Measurements from ENCODE around the gene ANXA10. TPM values are rescaled to one million over a fixed set of nuclear protein-coding genes. Genes with fewer than 3 reads are reported as not detected.
A peak's percentile ranks its signal among the peaks of the same experiment; 100 is the strongest.

Gene ANXA10, protein sequence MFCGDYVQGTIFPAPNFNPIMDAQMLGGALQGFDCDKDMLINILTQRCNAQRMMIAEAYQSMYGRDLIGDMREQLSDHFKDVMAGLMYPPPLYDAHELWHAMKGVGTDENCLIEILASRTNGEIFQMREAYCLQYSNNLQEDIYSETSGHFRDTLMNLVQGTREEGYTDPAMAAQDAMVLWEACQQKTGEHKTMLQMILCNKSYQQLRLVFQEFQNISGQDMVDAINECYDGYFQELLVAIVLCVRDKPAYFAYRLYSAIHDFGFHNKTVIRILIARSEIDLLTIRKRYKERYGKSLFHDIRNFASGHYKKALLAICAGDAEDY
- polyA plus RNA-seq (ENCODE audit: insufficient read length in 4 of 4): under 1 TPM in 3 of 4 donors, not detected in 1; 0.11 to 0.29 (median 0.17) TPM

DNA sequence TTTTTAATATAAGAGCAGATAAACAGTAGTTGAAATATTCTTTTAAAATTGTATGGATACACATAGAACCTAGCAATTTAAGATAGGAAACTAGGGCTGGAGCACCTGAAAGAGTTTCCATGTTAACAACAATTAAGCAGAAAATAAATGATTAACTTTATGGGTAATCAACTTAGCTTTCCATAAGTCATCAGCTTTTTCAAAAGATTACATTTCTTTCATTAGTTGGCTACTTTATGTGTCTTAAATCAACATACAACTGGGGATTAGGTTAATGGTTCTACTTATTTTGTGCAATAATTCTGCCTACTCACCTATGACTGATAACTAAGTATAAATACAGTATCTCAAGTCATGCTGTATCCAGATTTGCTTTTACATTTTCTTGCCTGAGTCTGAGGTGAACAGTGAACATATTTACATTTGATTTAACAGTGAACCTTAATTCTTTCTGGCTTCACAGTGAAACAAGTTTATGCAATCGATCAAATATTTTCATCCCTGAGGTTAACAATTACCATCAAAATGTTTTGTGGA is at the start of gene ANXA10:
Gene ANXA10, plus strand, starts transcription at position 362 of the 537 bp plus-strand sequence. Its CDS starts 164 bp downstream, at position 526.
- DNase-seq (ENCODE audit: low read depth in 4 of 4, low spot score in 3 of 4): no peak

DNA sequence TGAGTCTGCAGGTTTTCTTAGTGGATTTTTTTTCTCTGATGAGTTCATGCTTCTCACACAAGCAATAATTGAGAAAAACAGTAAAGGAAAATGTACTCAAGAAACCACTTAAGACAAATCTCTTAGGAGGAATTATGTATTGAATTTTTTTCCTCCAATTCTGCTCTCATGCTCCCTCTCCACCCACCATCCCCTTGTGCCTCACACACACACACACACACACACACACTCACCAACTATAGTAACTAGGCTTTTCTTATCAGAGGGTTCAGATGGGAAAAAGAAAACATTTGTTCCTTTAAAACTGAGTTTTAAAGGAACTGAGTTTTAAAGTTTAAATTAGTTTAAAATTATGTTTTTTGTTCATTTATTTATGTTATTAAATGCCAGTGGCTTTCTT is 47.0 kb upstream of the ANXA10 start:
- no peak for DNase-seq (ENCODE audit: low read depth in 4 of 4, low spot score in 3 of 4)

DNA sequence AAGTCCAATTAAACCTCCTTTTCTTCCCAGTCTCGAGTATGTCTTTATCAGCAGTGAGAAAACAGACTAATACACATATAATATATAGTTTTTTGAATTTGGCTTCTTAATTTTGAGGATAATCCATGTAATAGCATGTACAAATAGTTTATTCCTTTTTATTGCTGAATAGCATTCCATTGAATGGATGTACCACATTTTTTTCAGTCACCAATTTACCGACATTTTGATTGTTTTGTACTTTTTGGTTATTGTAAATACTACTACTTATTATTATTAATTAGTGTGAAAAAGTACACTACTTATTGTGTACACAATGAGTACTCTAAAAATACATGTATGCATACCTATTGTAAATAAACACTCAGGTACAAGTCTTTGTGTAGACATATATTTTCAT is 42.3 kb upstream of the ANXA10 start:
- DNase-seq (ENCODE audit: low read depth in 4 of 4, low spot score in 3 of 4): no peak

DNA sequence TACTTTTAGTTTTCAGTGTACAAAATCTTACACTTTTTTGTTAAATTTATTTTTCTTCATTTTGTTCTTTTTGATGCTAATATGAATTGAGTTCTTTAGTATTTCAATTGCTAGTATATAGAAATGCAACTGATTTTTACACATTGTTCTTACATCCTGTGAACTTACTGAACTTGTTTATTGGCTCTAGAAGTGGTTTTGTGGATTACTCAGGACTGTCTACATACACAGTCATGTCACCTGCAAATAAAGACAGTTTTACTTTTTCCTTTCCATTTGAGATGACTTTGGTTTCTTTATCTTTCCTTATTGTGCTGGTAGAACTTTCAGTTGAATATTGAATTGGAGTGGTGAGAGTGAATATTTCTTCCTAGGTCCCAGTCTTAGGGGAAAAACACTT is 40.8 kb upstream of the ANXA10 start:
- DNase-seq (ENCODE audit: low read depth in 4 of 4, low spot score in 3 of 4): no peak

DNA sequence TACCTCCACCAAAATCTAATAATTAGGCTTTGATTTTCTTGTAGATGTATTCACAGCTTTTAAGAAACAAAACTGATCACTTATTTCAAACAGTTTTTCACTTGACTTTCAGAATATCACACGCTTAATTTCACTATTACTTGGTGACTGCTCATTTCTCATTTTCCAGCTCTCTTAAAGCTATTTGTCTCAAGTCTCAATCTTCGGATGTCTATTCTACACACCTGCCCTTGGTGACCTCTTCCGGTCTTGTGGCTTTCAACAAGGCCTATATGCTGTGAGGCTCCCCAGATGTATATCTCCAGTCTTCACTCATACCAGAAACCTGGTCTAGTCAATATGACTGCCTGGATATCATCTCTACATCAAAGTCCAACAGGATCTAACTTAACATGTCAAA is 34.9 kb upstream of the ANXA10 start:
- no peak for DNase-seq (ENCODE audit: low read depth in 4 of 4, low spot score in 3 of 4)

DNA sequence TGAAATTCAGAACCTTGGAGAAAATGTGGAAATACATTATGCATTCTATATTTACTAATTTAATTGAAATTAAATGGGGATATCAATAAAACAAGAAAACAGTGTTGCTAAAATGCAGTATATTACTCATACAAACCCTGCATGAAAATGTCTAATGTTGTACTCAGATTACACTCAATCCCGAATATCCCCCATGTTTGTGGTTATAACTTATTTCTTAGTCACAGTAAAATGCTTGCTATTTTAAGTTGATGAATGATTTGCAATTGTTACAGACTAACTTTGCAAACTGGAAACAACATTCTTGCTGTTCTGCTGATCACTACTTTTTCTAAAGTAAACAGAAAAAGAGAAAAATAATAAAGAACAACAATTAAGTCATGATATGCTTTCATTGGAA is 33.1 kb upstream of the ANXA10 start:
- DNase-seq (ENCODE audit: low read depth in 4 of 4, low spot score in 3 of 4): no peak

DNA sequence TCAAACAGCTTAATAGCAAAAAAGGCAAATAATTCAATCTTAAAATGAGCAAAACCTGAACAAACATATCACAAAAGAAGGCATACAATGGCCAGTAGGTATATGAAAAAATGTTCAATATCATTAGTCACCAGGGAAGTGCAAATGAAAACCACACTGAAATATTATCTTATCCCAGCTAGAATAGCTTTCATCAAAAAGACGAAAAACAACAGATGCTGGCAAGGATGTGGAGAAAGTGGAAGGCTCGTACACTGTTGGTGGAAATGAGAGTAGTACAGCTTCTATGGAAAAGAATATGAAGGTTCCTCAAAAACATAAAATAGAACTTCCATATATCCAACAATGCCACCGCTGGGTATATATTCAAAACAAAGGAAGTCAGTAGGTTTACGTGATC is 29.3 kb upstream of the ANXA10 start:
- no peak for DNase-seq (ENCODE audit: low read depth in 4 of 4, low spot score in 3 of 4)

DNA sequence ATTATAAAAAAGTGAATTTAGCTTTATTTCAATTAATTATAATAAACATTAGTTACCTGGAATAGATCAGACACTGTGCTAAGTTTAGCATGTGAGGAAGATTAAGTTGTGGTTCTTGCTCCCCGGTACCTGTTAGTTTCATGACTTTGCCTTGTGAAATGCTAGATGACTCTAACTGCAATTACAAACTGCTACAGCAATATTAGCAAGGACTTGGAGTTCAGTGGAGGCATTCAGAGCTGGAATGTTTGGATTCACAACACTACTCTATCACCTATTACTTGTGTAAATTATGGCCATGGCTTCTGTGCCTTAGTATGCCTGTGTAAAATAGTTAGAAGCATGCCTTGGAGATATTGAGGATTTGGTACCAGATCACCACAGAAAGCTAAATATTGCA is 21.4 kb upstream of the ANXA10 start:
- DNase-seq (ENCODE audit: low read depth in 4 of 4, low spot score in 3 of 4): no peak

DNA sequence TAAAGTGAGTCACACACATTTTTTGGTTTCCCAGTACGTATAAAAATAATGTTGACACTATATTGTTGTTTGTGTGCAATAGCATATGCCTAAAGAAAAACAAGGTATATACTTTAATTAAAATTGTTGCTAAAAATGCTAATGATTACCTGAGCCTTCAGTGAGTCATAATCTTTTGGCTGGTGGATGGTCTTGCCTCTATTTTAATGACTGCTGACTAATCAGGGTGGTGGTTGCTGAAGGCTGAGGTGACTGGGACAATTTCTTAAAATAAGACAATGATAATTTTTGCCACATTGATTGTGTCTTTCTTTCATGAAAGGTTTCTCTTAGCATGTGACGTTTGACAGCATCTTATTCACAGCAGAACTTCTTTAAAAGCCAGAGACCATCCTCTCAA is 21.0 kb upstream of the ANXA10 start:
- DNase-seq (ENCODE audit: low read depth in 4 of 4, low spot score in 3 of 4): no peak

DNA sequence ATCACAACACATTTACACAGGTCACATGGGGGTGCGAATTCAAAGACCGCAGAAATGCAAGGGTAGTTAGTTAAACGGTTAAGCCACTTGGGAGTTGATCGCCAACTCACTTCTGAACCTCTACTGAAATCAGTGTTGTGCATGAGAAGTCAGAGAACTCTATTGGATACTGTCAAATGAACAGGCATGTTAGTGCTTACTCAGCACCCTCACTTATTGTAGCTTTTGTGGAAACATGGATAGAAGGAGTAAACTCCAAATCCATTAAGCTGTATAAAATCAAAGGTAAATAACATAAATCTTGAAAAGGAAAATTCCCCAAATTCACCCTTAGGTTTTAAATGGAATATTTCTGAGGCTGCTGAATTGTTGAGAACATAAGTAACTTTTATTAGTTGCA is 17.5 kb upstream of the ANXA10 start:
- no peak for DNase-seq (ENCODE audit: low read depth in 4 of 4, low spot score in 3 of 4)

DNA sequence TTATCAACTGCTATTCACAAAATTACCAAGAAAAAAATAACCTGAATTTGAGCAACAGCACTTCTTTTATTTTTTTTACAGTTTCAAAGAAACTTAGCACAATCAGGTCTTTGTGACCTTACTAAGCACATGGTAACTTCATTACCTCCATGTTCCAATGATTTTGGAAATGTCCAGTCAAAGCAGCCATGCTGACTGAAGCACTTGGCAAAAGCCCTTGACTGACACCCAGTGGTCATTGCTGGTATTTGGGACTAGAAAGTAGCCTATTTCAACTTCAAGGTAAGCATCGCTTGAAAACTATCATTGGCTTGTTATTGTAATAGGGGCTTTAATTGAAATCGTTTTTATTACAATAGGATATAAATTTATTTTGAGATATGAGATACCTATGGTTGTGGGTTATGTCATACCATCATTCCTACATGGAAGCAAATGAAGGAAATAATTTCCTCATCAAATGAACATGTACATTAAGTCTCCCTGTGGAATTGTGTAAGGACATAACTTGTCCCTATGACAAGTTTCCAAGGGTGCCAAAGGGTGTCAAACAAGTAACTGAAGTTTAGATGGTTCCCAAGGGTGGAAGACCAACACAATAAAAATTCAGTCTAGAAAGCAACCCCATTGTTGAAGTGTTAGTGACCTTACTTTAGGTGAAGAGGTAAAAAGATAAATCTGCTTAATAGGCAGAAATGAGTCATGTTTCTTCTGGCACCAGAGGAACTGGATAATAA is 15.2 kb upstream of the ANXA10 start:
- peak; percentile 21 to 59 (median 34) for DNase-seq (ENCODE audit: low read depth in 4 of 4, low spot score in 3 of 4)

DNA sequence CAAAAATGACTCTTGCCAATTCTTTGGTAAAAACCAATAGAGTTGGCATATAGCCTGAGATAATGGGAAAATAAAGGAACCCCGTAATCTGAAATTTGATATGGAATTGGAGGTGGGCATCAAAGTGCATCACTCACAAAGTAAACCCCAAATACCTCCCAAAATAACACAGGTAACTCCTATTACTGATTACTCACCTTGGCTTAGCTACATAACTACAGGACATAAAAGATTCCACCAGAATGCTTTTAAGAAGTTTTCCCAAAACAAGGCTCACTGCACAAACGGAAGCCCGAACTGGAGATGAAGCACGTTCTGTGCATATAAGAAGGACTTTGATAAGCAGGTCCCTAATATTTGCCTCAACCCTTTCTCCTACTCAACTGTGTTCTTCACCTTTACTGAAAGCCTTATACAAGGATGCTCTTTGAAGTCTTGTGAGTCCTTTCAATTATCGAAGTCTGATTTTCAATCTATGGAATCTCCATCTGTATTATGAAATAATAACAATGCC is 14.6 kb upstream of the ANXA10 start:
- no peak for DNase-seq (ENCODE audit: low read depth in 4 of 4, low spot score in 3 of 4)

DNA sequence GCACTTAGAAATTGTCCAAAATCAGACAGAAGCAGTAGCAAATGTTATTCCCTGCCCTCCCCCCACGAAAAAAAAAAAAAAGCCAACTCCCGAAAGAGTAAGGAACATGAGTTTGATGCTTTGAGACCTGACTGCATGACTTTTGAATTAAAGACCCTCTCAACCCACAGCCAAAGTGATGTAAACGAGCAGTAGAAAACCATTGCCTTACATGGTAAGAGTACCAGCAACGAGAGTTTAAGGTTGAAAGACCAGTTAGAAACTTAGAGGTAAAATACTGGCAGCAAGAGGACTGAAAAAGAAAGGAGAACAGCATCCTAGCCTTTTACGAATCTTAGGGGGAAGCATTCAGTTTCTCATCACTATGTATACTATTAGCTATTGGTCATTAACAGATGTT is 10.0 kb upstream of the ANXA10 start:
- DNase-seq (ENCODE audit: low read depth in 4 of 4, low spot score in 3 of 4): no peak

DNA sequence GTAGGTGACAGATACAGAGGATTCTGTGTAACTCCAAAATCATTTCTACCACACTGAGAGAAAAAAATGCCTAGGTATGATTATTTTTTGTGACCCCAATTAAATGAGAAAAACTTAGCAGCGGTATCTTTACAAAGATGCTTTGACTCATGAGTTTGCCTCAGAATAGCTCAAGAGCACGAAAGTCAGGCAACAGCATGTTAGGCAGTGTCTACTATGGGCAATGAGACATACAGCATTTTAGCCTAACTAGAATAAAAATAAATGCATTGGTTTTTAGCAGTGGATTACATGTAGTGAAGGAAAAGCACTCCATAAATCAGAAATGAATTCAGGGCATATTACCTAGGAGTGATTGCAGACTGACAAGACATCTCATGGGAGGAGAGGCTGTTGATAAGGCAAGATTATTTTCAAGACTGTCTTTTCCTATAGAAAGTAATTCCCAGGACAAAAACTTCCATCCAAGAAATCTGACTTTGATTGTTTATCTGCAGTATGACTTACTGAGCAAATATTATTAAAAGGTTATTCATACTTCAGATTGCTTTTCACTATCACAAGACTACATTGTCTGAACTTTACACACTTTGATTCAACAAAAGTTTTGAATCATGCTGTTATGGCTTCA is 3.6 kb downstream of the ANXA10 start:
- DNase-seq (ENCODE audit: low read depth in 4 of 4, low spot score in 3 of 4): no peak

DNA sequence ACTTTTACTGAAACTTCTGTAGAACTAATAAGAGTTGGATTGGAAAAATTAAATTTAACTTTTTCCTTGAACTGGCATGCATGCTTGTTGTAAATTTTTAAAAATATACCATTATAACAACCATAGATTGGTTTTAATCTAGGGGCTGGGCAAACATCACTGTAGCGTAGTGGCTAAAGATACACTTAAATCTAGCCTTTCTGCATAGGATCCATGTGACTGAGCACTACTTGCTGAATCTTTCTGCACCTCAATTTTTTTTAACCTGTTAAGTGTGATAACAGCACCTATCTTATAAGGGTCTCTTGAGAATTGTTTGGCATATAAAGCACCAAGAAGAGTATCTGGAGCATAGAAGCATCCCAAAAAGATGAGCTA is 4.1 kb downstream of the ANXA10 start:
- DNase-seq (ENCODE audit: low read depth in 4 of 4, low spot score in 3 of 4): no peak

DNA sequence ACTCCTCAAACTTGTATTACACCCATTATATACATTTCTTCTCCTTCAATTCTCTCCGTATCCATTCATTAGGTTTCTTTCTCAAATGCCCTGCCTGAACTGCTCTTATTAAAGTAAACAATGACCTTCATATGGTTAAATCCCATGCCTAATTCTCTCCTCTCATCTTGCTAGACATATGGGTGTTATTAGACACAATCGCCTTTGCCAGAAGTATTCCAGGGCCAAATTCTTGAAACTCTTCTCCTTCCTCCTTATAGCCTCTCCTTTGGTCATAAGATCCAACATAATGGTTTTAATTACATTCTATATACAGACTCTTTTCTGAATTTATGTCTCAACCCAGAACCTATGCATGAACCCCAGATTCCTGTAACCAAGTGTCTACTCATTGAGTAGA is 4.8 kb downstream of the ANXA10 start:
- no peak for DNase-seq (ENCODE audit: low read depth in 4 of 4, low spot score in 3 of 4)

DNA sequence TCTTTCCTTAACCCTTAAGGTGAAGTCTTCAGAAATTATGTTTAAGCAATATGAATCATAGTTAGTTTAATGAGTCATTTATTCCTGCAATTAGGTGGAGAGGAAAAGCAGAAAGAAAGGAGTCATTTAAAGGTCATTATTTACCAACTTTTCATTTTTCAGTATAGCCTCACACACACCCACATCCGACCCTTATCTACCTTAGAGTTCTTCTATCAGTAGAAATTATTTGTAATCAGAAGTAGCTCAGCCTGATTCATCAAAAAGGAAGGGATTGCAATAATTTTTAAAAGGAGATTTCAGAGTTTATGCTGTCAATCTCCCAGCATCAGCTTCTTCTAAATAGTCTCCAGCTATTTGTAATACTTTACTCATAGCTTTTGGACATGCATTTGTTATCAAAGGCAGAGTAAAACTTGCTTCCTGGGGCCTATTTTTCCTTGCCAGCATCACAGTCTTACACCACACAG is 5.9 kb downstream of the ANXA10 start:
- DNase-seq (ENCODE audit: low read depth in 4 of 4, low spot score in 3 of 4): no peak

DNA sequence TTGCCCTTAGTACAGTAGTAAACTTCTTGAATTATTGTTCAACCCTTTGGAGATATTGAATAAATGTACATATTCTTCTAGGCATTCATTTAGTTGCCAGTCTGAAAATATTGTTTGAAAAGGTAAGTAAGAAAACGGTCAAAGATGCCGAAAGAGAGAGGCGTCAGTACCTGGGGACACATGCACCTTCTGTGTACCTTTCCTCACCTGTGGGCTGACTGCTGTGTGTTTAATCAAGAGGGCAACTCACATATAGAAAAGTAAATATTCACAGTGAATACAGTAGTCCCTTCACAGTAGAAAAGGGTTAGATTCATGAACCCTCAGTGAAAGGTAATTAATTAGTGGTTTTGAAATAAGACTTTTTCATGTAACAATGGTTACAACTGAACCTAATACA is 6.9 kb downstream of the ANXA10 start:
- no peak for DNase-seq (ENCODE audit: low read depth in 4 of 4, low spot score in 3 of 4)

DNA sequence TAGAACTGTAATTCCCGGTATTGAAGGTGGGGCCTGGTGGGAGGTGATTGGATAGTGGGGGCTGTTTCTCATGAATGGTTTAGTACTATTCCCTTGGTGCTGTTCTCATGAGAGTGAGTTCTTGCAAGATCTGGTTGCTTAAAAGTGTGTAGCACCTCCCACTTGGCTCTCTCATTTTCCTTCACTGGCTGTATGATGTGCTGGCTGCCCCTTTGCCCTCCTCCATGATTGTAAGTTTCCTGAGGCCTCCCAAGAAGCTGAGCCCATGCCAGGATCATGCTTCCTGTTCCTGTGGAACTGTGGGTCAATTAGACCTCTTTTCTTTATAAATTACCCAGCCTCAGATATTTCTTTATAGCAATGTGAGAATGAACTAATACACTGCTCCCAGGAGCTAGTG is 8.7 kb downstream of the ANXA10 start:
- DNase-seq (ENCODE audit: low read depth in 4 of 4, low spot score in 3 of 4): no peak

DNA sequence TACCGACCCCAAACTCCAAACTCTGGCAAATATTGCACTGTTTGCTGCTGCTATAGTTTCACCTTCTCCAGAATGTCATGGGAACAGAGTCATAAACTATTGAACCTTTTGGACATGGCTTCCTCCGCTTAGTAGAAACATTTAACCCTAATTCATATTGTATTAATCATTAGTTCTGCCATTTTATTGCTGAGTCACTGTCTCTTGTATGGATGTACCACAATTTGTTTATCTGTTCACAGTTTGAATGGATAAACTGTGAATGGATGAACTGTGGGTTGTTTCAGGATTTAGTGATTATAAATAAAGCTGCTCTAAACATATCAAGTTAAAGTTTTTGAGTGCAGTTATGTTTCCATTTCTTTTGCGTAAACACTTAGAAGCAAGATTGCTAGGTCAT is 10.1 kb downstream of the ANXA10 start:
- DNase-seq (ENCODE audit: low read depth in 4 of 4, low spot score in 3 of 4): no peak

DNA sequence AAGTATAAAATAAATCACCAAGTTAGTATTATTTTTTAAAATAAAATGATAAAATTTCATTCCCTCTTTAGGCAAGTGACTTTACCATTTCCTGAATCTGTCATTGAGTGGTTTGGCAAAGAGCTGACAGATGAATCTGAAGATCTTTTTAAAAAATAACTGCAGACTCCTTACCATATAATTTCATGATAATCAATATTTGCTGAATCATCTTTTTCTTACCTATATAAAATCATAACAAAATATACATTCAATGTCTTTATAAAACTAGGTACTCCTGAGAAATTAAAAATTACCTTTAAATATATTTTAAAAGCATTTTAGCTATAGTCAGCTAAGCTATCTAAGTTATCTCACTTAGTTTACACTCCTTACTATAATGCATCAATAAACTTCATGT is 17.2 kb downstream of the ANXA10 start:
- no peak for DNase-seq (ENCODE audit: low read depth in 4 of 4, low spot score in 3 of 4)

All from left renal pelvis (tissue), 4 donors.